ENCODE measurements around the gene THOC5.
"Not testable (repeated sequence)": the region's sequence is repeated elsewhere in the genome, so short reads cannot be mapped to it uniquely, and the experiment has no call there.

Gene THOC5

DNA sequence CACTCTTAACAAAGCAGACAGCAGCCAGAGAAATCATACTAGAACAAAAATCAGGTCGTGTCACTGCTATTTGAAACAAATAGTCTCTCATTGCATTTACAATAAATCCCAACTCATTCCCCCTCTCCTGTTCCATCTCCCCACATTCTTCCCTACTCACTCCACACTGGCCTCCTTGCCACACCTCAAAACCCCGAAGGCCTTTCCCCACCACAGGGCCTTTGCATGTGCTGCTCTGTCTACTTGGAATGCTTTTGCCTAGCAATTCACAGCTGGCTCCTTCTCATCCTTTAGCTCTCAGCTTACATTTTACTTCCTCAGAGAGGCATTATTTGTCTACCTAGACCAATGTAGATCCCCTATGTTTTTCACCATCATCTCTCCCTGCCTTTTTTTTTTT lies 6.3 kb upstream of the THOC5 start:
- no peak for DNase-seq

DNA sequence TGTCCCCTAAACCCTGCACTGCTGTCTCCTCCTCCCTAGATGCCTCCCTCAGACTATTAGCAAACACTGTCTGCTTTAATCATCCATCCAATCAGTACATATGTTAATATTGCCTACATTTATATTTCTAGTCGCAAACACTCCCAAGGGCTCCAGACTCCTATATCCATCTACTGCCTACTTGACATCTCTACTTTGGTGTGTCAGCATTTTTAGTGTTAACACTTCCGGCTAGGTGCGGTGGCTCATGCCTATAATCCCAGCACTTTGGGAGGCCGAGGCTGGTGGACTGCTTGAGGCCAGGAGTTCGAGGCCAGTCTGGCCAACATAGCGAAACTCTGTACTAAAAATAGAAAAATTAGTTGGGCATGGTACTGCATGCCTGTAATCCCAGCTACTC lies 5.5 kb upstream of the THOC5 start:
- no peak for DNase-seq

DNA sequence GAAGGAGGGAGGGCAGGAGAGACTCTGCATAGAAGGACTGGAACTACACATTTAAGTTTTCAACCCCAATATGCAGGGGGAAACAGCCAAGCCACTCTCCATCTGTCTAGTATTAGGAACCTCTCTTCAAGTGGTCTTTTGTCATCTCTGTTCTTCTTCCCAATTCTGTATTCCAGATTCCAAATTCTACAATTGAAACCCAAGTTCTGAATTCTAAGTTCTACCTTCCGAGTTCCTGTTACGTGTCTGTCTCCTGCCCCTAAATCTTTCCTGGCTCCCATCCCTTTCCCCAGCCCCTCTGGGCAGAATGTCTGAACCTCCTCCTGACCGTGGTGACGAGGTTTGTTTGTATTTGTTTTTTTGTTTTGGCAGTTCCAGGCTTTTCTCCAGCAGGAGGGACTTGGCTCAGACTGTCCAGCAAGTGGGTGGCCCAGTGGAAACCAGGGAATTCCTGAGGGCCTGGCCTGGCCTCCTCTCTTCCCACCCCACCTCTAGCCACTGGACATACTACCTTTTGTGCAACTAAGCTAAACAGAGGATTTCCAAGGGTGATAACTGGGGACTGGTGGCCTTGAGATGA lies 1.6 kb upstream of the THOC5 start:
- DNase-seq = no peak

DNA sequence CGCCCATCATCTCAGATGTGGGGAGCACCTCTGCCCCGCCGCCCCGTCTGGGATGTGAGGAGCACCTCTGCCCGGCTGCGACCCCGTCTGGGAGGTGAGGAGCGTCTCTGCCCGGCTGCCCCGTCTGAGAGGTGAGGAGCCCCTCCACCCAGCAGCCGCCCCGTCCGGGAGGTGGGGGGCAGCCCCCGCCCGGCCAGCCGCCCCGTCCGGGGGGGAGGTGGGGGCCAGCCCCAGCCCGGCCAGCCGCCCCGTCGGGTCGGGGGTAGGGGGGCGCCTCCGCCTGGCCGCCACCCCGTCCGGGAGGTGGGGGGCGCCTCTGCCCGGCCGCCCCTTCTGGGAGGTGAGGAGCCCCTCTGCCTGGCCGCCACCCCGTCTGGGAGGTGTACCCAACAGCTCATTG lies 1.2 kb downstream of the THOC5 start:
- DNase-seq = not testable (repeated sequence)

DNA sequence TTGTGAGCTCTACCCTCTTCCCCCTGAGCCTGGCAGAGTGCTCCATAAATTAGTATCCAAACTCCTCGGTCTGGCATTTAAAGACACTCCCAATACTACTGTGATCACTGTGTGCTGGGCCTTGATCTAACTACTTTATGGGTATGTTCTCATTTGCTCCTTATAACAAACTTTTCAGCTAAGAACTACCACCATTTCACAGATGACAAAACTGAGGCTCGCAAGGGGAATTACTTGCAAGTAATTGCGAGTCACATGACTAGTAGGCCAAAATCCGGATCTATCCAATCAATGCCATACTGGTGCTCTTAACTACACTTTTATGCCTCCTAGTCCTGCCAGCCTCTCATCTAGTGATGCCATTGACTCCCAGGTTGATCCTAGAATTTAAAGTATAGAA lies 3.6 kb downstream of the THOC5 start:
- no peak for DNase-seq

DNA sequence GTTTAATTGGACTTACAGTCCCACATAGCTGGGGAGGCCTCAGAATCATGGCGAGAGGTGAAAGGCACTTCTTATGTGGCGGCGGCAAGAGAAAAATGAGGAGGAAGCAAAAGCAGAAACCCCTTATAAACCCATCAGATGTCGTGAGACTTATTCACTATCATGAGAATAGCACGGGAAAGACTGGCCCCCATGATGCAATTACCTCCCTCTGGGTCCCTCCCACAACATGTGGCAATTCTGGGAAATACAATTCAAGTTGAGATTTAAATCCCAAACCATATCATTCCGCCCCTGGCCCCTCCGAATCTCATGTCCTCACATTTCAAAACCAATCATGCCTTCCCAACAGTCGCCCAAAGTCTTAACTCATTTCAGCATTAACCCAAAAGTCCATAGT lies 8.5 kb downstream of the THOC5 start:
- not testable (repeated sequence) for DNase-seq

DNA sequence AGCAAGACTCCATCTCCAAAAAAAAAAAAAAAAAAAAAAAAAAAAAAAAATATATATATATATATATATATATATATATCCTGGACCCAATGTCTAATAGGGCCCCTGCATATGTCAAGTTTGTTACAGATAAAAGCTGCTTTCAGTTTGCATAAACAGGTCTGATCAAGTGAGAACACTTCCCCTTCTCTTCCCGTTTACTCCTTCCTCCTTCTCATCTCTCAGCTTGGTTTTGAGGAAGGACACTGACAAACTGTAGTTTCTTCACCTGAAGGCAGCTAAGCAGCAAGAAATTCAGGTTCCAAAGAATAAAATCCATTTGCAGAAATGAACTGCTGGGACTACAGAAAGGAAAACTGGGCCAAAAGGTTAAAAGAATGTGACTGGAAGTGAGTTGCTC lies 11.7 kb downstream of the THOC5 start:
- no peak for DNase-seq

DNA sequence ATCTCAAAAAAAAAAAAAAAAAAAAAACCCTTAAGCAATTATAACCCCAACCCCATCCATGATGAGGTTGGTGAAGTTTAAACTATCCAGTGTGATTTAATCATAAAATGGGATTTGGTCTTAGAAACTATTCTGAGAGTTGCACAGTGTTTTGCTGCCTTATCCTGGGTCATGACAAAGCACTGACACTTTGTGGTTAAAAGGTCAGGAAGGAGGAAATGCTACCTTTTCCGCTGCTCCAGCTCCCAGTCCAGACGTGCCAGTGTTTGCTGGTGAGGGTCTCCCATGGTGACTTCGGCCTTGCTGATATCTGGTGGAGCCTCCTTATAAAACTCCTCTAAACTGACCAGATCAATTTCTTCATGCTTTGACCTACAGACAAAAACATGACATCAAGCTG lies 14.5 kb downstream of the THOC5 start:
- no peak for DNase-seq

DNA sequence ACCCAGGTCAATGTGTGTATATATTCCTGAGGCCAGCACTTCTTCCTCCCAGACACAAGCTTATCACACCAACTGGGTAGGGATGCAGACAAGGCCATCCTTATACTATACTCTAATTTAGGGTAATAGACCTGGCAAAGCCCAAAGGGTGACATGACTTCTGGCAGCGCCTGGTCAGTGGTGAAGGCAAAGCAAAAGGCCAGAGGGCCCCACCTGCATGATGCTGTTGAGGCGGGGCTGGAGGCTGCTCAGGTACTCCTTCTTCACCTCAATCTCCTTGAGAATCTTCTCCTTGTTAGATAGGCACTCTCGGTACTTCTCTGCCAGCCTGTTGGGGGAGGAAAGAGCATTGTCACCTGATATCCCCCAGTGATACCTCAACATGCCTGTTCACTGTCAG lies 17.1 kb downstream of the THOC5 start:
- DNase-seq = no peak

DNA sequence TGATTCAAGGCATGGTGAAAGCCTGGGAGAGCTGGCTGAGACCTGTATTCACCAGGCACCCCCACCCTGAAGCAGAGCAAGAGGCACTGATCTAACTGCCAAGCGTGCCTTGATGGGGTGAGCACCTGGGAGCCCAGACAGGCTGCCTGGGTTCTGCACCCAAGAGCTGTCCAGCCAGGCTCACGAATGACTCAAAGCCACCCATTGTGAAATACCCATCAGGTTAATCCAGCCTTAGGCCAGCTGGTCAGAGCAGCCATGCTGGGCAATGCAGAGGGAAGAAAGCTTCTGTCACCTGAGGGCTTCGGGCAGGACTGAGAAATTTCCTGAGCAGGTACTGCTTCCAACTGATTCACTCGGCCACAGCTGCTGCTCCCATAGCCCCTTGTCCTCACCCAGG lies 22.1 kb downstream of the THOC5 start:
- no peak for DNase-seq

DNA sequence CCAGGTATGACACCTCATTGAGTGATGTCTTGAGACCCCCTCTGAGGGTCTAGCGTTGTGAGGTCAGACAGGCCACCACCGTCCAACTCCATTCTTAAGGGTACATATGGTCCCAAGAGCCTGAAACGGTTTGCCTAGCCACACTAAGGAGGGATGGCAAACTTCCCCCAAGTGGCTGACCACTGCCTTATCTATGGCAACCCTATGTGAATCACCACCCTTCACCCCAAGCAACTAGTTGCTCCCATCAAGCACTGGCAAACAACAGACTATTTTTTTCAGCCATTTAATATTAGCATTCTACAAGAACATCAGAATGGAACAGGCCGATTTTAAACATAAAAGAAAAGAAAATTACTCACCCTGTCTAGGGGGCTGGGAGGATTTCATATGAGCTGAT lies 22.8 kb downstream of the THOC5 start:
- DNase-seq = no peak

DNA sequence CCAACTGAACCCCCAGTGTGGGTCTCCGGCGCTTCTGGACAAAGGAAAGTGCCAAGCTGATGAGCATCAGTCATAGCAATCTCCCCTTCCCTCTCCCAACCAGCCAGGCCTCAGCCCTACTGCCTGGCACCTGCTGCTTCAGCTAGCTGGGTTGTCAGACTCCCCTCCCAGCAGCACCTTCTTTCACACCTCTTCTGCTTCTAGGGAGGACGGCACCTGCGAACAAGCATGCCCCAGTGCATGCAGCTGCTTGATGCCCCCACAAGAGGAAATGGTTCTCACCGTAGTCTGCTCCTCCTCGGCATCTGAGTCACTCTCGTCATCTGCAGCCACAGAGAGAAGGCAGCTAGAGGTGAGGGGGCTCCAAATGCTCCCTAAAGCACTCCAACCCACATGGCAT lies 25.4 kb downstream of the THOC5 start:
- no peak for DNase-seq

DNA sequence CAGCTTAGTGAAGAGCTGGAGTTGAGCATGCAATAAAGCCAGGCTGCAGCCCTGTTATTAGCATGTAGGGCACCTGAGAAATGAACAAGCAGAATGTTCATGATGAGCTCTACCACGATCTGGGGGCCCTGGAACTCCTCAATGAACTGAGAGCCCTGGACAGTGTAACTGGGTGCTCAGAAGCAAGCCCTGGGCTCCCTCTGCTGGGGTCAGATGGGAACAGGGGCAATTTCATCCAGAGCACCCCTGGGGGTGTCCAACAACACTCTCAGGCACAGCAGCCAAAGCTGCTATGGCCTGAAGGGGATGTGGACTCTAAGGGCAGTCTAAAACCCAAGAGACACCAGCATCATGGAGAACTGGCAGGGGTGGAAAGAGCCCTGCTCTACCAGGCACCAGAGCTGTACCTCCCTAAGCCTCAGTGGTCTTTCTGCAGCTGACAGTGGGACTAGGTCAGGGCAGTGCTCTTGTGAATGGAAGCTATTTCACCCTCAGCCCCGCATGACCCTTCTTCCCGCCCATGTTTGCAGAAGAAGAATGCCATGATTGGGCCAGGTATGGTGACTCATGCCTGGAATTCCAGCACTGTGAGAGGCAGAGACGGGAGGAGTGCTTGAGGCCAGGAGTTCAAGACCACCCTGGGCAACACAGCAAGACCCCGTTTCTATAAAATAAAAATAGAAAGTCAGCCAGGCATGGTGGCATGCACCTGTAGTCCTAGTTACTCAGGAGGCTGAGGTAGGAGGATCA lies 28.9 kb downstream of the THOC5 start:
- peak; percentile 20 for DNase-seq

DNA sequence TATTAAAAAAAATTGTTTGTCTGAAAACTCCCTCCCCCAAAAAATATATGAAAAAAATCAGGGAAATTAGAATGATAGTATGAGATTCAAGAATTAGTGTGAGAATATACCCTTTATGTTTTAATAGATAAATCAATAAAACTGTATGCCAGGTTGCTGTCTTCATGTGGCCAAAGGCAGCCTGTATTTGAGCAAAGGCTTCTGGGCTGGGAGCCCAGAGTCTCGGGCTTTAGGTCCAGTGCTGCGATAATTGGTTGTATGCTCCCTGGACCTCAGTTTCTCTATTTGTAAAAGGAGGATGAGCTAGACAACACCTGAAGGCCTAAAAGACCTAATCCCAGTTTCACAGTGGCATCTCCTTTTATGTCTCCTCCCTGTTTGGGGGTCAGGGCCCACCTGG lies 29.8 kb downstream of the THOC5 start:
- DNase-seq = no peak

DNA sequence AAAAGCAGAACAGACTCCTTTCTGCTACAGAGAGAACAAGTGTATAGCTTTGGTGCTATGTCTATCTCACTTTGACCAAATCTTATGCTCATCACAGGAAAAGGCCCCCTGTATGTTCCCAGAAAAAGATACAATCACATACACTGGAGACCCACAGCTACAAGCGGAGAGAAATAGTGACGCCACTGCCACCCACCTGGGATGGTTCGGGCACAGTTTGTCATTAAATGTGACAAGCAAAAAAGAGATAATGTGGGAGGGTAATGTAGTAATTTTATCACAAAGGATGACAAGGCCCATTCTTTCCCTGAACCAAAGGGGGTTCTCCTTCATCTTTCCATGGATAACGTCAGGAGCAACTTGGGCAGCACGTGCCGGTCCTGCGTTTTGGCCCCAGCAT lies 32.0 kb downstream of the THOC5 start:
- no peak for DNase-seq

DNA sequence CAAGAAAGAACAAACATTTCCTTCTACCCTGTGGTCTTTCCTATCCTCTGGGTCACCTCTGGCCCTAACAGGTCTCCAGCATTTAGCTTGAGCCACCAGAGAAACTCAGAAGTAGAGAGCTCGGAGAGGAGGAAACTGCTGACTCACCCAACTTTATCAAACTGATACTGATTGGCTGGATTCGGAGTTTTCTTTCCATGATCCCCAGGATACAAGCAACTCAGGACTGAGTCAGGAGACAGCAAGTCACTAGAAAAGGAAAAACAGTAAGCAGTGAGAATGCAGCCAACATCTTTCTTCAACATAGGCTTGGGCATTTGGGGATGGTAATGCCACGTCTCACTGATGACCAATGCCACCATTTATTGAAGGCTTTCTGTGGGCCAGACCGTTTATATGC lies 32.7 kb downstream of the THOC5 start:
- no peak for DNase-seq

DNA sequence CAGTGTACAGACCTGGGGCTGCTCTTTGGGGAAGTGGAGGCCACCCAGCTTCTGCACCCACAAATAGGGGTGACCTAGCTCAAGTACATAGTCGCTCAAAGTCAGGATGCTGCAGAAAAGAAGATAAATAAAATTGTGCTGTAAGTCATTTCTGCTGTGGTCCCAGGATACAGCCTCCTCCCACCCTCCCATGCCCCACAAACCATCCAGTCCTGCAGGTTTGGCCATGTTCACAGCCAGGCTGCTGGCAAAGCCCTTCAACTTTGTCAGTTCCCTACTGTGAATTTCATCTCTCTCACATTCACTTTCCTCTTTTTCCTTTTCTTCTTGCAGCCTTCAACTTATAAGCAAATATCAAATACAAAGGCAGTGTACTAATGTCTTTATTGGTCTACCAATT lies 33.6 kb downstream of the THOC5 start:
- no peak for DNase-seq

DNA sequence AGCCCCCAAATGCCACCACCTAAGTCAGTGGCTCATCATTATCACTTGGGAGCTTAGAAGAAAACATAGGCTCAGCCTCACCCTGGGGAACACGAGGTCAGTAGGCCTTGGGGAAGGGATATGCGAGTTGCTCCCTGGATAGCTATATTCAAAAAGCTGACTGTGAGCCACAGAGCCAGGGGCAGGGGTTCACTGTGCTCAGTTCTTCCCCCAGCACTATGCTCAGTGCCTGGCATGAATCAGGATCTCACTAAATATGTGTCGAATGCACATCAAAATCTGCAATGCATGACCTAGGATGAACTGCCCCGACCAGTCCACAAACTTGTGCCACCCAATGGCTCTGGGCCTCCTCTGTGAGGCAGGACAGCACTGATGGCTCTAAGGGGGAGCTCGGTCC lies 35.1 kb downstream of the THOC5 start:
- DNase-seq = no peak

DNA sequence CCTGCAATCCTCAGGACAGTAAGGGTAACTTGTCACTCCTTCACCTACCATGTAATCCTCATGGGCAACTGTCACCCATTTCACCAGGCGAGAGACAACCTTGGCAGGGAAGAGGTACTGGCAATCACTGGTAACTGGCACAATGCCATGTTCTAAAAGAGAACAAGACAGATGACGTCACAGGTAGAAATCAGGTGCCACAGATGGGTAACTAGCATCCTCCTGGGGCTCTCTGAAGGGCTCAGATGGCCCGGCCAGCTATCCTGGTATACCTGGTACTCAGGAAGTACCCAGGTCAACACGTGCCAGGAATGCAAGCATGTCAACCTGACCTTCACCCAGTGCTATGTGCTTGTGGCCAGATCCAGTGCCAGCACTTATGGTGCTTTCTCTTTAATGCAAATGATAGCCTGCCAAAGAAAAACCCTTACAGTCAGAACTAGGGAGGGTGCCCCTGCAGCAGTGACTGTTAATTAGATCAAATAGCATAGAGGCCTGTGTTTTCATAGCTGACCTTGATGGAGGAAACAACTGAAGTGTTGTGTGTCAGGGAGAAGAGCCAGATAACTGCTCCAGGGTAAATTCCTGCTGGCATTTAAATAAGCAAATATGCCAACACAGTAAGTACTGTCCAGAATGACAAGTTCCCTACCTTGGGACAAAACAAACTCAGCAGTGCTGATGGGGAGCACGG lies 36.2 kb downstream of the THOC5 start:
- DNase-seq = no peak

DNA sequence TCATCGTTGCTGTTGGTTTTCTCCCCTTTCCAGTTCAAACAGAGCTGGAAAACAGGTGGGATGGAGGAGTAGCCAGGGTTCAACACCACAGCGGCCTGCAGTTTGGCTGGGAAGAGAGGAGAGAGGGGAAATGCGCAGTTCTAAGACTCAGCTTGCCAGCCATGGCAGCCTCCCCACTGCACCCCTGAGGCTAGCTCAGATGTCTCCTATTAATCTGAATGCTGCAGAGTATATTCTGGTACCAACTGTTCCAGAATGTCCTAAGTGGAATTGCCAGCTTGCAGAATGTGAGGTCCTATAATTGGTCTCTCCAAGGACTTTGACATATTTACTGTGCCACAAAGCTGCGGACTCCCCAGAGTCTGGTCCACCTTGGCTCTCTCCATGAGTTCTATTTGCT lies 41.5 kb downstream of the THOC5 start:
- DNase-seq = no peak

DNA sequence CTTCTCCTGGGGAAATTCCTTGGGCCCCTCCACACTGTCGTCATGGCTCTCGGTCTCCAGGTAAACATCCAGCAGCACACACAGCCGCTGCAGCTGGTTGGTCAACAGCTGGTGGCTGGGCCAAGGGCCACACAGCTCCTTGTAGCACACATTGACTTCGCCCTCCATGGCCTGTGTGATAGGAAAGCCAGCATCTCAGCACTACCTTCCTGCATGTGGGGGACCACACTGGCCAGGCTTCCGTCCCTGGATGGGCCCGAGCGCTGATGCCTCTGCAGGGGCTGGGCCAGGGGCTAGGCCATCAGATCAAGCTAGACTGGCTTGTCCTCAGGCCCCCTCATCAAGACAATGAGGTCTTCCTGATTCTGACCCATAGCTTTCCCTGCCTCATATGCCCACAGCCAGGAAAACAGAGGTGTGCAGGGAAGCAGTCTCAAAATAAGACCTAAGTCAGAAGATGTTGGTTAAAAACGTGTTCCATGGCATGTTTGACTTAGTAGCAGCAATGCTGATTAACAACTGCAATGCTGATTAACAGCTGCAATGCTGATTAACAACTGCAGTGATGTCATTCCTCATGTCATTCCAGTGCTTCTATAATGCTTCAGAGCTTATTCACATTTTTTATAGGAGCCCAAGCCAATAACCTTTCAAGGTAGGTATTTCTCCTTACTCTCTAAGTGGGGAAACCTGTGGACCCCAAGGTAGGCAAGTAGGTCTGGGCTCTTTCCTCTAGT lies 42.3 kb downstream of the THOC5 start:
- no peak for DNase-seq

DNA sequence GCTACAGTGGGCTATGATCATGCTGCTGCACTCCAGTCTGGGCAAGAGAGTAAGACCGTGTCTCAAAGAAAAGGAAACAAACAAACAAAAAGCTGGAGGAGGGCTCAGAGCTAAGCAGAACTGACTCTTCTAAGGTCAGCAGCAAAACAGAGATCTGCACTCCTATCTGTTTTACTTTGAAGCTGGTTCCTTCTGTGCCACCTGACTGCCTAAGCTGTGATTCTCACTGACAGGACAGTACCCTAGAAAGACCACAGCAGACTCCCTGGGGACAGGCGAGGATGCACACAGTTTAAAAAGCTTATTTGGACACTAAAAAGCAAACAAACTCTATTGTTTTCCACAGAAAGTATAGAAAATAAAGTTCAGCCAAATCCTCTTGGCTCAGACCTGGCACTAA lies 43.0 kb downstream of the THOC5 start:
- DNase-seq = no peak

DNA sequence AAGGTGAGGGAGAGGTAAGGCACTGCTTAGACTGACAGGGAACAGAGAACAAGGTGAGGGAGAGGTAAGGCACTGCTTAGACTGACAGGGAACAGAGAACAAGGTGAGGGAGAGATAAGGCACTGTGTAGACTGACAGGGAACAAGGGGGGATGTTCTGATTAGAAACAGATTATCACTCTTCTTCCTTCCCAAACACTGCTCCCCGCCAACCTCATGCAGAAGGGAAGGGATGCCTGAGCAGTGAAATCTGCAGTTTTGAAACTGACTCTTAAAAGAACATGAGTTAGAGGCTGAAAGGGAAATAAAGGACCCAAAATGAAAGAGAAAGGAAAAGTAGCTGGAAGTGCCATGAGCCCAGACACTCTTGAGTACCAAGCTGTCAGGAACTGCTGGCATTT lies 43.7 kb downstream of the THOC5 start:
- DNase-seq = no peak

DNA sequence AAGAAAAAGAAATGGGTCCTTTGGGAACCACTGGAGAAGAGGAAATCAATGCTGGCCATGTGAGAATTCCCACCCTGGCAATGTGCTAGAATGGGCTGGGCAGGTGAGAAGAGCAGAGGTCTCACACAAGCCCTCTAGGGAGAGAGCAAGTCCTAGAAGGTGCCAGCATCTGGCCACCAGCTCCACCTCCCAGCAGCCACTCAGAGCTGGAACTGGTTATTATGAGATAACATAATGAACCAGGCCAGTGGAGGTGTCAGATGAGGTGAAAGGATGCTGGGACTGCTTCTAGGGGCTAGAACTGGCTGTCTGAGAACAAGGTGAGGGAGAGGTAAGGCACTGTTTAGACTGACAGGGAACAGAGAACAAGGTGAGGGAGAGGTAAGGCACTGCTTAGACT lies 44.3 kb downstream of the THOC5 start:
- no peak for DNase-seq
